Left forelimb (tissue), 1 donor: ENCODE data around the gene ADAMTSL1.

ENCODE experiments used
- DNase-seq: peaks from one replicate; pipeline ENCODE4 v3.0.0-alpha.2; 2018; ENCODE audit warnings: low spot score

Gene ADAMTSL1

DNA sequence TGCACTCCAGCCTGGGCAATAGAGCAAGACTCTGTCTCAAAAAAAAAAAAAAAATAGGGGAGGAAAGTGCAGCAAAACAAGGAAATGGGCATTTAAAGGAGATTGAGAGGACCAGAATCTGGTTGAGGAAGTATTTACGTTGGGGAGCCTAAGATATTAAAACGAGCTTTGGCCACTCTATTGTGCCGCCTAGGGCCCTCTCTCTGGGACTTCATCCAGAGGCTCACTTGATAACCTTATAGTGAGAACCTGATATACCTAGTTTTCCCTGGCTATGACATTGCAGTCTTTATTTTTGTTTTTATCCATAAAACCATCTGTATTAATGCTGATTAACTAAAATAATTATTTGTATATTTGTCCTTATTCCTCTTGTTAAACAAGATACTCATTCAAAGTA is 345.5 kb downstream of the ADAMTSL1 start:
- no peak for DNase-seq

- DNase-seq = no peak
Measured at GRCh38 chr9:18820566-18821095, 346.7 kb downstream of the ADAMTSL1 start.

DNA sequence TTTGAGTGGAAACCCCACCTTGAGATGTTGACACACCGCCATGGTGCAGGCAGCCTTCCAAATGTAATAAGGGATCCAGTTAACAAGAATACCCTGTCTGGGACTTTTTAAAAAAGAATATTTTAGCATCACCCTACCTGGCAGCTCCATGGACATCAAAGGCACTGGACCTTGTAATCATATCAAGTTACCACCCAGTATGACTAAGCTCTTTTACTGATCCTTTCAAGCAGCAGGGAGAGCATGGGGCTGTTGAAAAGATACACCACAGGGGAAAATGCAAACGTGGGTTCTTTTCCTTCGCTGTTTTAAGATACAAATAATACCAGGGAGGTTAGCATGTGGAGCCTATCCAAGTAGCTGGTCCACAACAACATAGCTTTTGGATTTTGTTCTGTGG is 347.8 kb downstream of the ADAMTSL1 start:
- no peak for DNase-seq

DNA sequence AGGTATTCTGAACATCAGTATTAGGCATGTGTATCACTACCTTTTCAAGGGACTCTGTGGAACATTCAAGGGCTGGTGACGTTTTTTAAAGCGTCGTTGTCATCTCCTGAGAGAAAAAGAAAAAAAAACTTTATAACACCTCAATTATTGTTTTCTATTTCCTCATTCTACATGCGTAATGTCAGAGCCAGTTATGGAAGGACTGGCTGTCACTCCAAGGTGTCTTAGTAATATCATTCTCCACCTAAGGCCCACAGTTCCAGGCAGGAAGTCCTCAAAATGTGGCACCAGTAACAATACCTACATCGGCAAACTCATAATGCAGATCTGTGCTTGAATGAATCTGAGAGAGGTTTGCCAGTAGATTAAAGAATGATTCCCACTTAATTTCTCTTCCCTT is 348.9 kb downstream of the ADAMTSL1 start:
- DNase-seq = no peak

- DNase-seq = no peak
Measured at GRCh38 chr9:18824095-18824666, 350.2 kb downstream of the ADAMTSL1 start.

- no peak for DNase-seq
Measured at GRCh38 chr9:18825656-18826170, 351.8 kb downstream of the ADAMTSL1 start.

DNA sequence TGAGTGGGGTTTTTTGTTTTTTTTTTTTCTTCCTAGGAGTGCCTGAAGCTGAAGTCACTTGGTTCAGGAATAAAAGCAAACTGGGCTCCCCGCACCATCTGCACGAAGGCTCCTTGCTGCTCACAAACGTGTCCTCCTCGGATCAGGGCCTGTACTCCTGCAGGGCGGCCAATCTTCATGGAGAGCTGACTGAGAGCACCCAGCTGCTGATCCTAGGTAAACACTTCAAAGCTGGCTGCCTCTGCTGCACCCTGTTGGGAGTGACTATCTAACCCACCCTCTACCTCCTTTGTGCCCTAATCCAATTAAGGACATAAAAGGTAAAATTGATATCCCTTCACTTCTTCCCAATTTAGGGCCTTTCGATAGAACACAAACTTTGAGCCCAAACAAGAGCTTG is 352.3 kb downstream of the ADAMTSL1 start:
- no peak for DNase-seq

GRCh38 chr9:18829066-18829465 is 355.1 kb downstream of the ADAMTSL1 start:
- DNase-seq = no peak

- no peak for DNase-seq
Measured at GRCh38 chr9:18829873-18830272, 355.9 kb downstream of the ADAMTSL1 start.

- DNase-seq = no peak
Measured at GRCh38 chr9:18834740-18835361, 360.9 kb downstream of the ADAMTSL1 start.

DNA sequence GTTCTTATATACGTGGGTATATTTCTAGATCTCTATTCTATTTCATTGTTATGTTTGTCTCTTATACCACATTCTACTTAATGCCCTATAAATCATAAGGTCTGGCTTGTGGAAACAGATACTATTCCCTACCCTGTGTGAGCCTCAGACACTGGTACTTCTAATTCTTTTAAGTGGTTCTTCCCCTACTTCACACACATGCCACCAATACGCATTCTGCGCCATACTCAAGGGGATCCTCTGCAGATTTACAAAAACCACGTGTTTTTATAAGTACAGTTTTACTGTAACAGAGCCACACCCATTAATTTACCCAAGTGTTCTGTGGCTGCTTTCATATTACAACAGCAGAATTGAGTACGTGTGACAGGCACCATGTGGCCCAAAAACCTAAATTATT is 363.4 kb downstream of the ADAMTSL1 start:
- DNase-seq = no peak

DNA sequence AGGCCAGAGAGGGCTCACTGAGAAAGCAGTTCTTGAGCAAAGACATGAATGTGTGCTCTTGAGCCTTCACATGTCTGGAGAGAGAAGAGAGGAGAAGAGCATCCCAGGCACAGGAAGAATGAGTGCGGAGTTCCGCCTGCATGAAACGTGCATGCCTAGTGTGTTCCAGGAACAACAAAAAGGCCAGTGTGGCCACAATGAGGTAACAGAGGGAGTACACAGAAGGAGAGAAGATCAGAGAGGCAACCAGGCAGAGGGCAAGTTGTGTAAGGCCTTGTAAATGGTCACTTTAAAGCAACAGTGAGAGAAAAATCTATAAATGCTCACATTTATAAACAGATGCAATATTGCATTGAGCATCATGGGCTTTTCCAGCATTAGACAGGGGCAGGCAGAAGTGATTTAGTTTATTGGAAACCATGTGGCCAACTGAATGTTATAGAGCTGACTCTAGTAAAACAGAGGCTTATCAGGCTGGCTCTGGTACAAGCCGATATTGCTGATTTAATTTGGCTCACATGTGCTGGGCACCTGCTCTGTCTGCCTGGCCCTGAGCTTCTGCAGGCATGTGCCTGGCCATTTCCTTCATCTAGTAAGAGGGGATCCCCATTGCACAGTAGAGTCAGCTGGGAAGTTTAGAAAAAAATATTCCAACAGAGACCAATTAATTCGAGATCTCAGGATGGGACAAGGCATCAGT is 373.8 kb downstream of the ADAMTSL1 start:
- DNase-seq = no peak

DNA sequence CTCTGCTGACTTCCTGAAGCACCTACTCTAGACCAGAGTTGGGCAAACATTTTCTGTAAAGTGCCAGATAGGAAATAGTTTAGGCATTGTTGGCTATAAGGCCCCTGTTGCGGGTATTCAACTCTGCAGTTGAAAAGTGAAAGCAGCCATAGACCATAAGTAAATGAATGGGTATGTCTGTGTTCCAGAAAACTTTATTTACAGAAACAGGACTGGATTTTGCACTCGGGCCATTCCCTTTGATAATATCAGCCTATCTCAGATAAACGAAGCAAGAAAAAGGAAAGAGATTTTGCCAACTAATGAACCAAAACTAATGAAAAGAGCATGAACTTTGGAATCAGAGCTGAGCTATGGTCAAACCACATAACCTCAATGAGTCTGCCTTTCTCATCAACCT is 374.7 kb downstream of the ADAMTSL1 start:
- no peak for DNase-seq

DNA sequence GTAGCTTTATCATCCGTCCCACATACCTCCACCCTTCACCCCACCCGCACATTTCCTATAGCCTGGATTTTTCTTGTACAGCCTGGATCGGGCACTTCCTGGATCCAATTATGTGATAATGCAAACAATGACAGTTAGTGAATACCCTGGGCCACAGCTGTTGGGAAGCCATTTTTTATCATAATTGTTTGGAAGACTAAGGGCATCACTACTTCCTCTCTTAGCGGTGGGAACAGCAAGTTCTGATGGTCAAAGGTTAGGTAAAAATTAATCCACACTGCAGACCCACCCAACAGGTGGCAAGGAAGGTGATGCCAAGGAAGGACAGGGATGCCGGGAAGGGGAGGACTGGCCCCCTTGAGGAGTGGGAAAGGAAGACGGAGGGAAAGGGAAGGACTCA is 375.3 kb downstream of the ADAMTSL1 start:
- no peak for DNase-seq

DNA sequence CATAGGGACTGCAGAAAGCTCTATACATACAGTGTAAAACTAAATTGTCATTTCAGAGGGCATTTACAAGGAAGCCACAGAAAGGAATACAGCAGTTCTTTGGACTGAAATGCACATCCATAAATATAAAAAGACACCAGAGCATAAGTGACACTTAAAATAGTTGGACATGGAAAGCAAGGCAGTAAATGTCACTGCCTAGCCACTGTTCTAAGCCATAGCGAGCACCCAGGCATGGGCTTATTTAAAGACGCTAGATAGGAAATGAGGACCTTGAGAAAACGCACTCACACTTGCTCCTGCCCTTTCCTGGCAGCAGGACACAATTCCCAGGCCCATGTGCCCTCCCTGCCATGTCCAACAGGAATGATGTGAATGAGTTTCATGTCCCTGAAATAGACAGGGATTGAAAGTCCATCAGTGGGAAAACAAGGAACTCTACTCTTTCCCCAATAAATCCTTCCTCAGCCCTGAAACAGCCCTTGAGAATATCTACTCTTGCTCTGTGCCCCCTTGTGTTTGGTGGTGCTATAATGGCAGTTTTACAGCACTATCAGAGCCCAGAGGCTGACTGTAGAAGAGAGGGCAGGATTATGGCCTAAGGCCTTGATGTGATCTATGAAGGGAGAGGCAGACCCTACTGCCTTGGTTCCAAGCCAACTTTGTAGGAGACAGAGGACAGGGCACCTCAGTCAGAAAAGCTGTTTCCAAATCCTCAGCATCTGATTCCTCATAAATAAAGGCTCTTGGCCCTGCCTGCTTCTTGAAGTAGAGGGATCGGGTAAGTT is 376.1 kb downstream of the ADAMTSL1 start:
- DNase-seq = no peak

DNA sequence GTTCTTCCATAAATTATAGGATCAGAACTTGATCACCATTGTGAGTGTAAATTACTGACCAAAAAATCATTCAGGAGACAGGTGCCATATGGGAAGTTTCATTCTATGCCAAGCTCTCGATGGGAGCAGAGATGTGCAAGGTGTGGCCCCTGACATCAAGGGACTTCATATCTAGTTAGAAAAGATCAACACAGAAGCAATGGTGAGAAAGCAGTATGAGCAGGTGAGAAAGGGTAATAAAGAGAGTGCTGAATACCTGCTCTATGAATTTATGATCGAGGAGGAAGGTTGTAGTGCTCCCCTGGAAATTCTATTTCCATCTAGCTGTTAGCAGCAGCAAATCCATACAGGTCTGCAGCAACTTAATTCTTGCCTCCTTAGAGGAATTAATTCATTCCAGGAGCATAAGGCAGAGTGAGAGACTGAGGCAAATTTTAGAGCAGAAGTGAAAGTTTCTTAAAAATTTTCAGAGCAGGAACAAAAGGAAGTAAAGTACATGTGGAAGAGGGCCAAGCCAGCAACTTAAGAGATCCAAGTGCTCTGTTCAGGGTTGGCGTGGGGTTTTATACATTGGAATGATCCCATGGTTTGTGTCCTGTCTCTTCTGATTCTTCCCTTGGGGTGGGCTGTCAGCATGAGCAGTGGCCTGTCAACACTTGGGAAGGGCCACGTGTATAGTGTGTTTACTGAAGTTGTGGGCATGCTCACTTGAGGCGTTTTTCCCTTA is 377.3 kb downstream of the ADAMTSL1 start:
- no peak for DNase-seq

DNA sequence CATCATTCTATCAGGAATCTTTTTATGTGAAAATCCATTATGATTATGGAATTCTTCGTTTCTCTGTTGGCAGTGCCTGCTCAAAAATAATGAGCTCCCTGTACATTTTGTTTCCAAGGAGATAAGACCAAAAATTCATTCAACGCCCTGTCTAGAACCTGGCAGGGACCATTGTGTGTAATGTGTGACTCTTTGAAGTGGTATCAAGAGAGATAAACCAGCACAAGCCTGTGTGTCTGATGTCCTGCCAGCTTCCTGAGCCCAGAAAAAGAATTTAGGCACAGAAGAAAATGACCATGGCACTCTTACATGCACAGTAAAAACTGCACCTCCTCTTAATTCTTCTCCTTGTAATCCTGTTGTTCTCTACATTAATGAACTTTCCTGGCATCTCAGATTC is 381.7 kb downstream of the ADAMTSL1 start:
- DNase-seq = no peak

DNA sequence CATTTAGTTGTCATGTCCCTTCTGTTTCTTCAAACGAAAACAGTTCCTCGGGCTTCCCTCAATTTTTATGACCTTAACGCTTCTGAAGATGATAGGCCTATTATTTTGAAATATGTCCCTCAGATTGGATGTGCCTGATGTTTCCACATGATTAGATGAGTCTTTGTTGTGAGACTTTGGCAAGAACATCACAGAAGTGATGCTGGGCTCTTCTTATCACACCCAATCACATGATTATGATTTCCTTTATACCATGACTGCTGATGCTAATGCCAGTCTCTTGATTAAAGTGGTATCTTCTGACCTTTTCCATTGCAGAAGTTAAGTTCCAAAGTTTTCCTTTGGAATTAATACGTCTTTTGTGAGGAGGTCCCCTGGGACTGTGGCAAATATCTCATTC is 383.4 kb downstream of the ADAMTSL1 start:
- no peak for DNase-seq

DNA sequence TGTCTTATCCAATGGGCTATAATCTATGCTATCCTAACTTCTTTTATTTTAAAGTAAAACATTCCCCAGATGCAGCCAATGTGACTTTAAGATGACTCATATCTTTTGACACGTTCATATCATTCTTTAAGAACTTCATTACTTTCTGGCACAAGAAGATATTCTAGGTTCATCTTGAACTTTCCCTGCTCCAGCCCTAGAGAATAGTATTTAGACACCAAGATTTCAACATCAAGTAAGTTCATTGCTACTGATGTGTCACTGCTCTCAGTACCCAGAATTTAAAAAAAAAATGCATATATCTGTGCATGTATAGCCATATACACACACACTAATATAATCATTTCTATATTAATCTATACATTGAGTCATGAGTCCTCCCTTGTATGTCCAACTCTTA is 383.8 kb downstream of the ADAMTSL1 start:
- DNase-seq = no peak

GRCh38 chr9:18861609-18862544 is 387.9 kb downstream of the ADAMTSL1 start:
- peak; percentile 82 for DNase-seq

DNA sequence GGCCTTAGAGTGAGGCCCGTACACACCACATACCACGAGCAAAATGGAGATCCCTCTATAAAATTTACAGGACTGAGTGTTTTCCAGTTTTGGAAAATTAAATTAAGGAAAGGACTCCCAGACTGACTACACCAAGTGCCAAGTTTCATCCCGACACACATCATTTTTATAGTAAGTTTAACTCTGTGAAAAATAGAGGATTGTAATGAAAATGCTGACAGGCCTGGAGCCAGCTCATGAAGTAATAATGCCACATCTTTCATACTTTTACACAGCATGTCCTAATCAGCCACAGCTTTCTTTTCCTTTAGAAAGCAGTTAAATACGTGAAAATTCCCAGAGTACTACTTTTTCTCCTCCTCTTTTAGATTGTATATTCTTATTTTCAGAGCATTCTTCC is 389.8 kb downstream of the ADAMTSL1 start:
- DNase-seq = no peak
